DOHH2 (cell line): ENCODE data around the gene R3HDML.

Source experiments
- H3F3A ChIP-seq: fragments of 200-600 bp; sonication (generic), shearing (Covaris generic); 2 replicates; pipeline ENCODE4 v1.6.0; 2016; ENCODE audit warnings: antibody characterized with exemption, mild to moderate bottlenecking; ENCODE audit not compliant: control insufficient read depth, insufficient read depth
- H3K27ac ChIP-seq: fragments of 200-600 bp; sonication (generic); 2 replicates; pipeline ENCODE4 v1.5.1; 2014; ENCODE audit warnings: low read depth, mild to moderate bottlenecking, low read length, moderate library complexity
- H3K27me3 ChIP-seq: fragments of 200-600 bp; sonication (generic); 2 replicates; pipeline ENCODE4 v1.6.1; 2014; ENCODE audit warnings: mild to moderate bottlenecking, low read length, mixed read lengths; ENCODE audit not compliant: control insufficient read depth
- H3K36me3 ChIP-seq: fragments of 200-600 bp; sonication (generic); 2 replicates; pipeline ENCODE4 v1.6.1; 2014; ENCODE audit warnings: mild to moderate bottlenecking, low read length, moderate library complexity, mixed read lengths; ENCODE audit not compliant: control insufficient read depth
- H3K4me1 ChIP-seq: fragments of 200-600 bp; sonication (generic); 2 replicates; pipeline ENCODE4 v1.6.1; 2014; ENCODE audit warnings: mild to moderate bottlenecking, low read length, mixed read lengths; ENCODE audit not compliant: control insufficient read depth
- H3K4me2 ChIP-seq: fragments of 200-600 bp; sonication (generic); 2 replicates; pipeline ENCODE4 v1.6.0; 2014; ENCODE audit warnings: mild to moderate bottlenecking, low read length, moderate library complexity
- H3K4me3 ChIP-seq: fragments of 200-600 bp; sonication (generic); 2 replicates; pipeline ENCODE4 v1.5.1; 2014; ENCODE audit warnings: mild to moderate bottlenecking, low read length, mixed read lengths
- H3K79me2 ChIP-seq: fragments of 200-600 bp; sonication (generic); 2 replicates; pipeline ENCODE4 v1.6.1; 2014; ENCODE audit warnings: mild to moderate bottlenecking, low read length, mixed read lengths; ENCODE audit not compliant: control insufficient read depth
- H3K9me2 ChIP-seq: fragments of 200-600 bp; sonication (generic); replicated peaks from 2 replicates; pipeline ENCODE4 v1.6.1; 2014; ENCODE audit warnings: mild to moderate bottlenecking, low read length, mixed read lengths; ENCODE audit not compliant: control insufficient read depth
- H3K9me3 ChIP-seq: fragments of 200-600 bp; sonication (generic); 2 replicates; pipeline ENCODE4 v1.6.1; 2014; ENCODE audit warnings: antibody characterized with exemption, low read length, mixed read lengths; ENCODE audit not compliant: control insufficient read depth, insufficient read depth
- H4K20me1 ChIP-seq: fragments of 200-600 bp; sonication (generic); 2 replicates; pipeline ENCODE4 v1.6.0; 2014; ENCODE audit warnings: low read depth, mild to moderate bottlenecking, antibody characterized with exemption, low read length, moderate library complexity; ENCODE audit not compliant: control insufficient read depth, insufficient read depth
- EZH2phosphoT487 ChIP-seq: fragments of 200-600 bp; sonication (generic); IDR thresholded peaks from 2 replicates; pipeline ENCODE4 v1.6.1; 2017; ENCODE audit warnings: borderline replicate concordance, mild to moderate bottlenecking, antibody characterized with exemption, low read length, moderate library complexity, mixed read lengths
- TF ChIP-seq, protein P1 (sequence below): fragments of 200-600 bp; sonication (generic); IDR thresholded peaks from one replicate; pipeline ENCODE4 v1.5.1; 2014; ENCODE audit warnings: antibody characterized with exemption, mild to moderate bottlenecking, low read depth, low read length; ENCODE audit not compliant: poor library complexity, severe bottlenecking

Gene R3HDML

GRCh38 chr20:44364780-44365179, 27.9 kb downstream of the R3HDML start:
- Histone ChIP-seq H3K4me2 (no peak overlapping the region), H3K4me1 (no peaks in the 10 kb centered on the region), H3F3A (no peaks in the 10 kb centered on the region), H4K20me1 (no peaks in the 10 kb centered on the region), H3K36me3 (no peaks in the 10 kb centered on the region), H3K27ac (no peak overlapping the region), H3K9me2 (no peaks in the 10 kb centered on the region), H3K4me3 (no peak overlapping the region), H3K27me3 (no peaks in the 10 kb centered on the region; the same call in 1 of the 2 replicates), H3K9me3 (no peaks in the 10 kb centered on the region), H3K79me2 (no peaks in the 10 kb centered on the region)
- TF ChIP-seq, protein P1, sequence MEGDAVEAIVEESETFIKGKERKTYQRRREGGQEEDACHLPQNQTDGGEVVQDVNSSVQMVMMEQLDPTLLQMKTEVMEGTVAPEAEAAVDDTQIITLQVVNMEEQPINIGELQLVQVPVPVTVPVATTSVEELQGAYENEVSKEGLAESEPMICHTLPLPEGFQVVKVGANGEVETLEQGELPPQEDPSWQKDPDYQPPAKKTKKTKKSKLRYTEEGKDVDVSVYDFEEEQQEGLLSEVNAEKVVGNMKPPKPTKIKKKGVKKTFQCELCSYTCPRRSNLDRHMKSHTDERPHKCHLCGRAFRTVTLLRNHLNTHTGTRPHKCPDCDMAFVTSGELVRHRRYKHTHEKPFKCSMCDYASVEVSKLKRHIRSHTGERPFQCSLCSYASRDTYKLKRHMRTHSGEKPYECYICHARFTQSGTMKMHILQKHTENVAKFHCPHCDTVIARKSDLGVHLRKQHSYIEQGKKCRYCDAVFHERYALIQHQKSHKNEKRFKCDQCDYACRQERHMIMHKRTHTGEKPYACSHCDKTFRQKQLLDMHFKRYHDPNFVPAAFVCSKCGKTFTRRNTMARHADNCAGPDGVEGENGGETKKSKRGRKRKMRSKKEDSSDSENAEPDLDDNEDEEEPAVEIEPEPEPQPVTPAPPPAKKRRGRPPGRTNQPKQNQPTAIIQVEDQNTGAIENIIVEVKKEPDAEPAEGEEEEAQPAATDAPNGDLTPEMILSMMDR: no peak
- TF ChIP-seq EZH2phosphoT487: no peak

- H3K4me2 ChIP-seq: no peak overlapping the region
- H4K20me1 ChIP-seq: no peaks in the 10 kb centered on the region
- no peaks in the 10 kb centered on the region for H3K4me1 ChIP-seq
- no peaks in the 10 kb centered on the region for H3K27me3 ChIP-seq
- no peaks in the 10 kb centered on the region for H3K79me2 ChIP-seq
- no peak overlapping the region for H3K27ac ChIP-seq
- no peaks in the 10 kb centered on the region for H3K9me3 ChIP-seq
- H3K36me3 ChIP-seq: no peaks in the 10 kb centered on the region
- no peak overlapping the region for H3K4me3 ChIP-seq
- no peak for TF ChIP-seq EZH2phosphoT487
- TF ChIP-seq, protein P1: no peak
- H3K9me2 ChIP-seq: no peaks in the 10 kb centered on the region
- no peaks in the 10 kb centered on the region for H3F3A ChIP-seq
Measured at GRCh38 chr20:44367746-44368145, 30.9 kb downstream of the R3HDML start.

GRCh38 chr20:44370639-44371218, 33.9 kb downstream of the R3HDML start:
- H3K4me2 ChIP-seq: no peak overlapping the region
- no peaks in the 10 kb centered on the region for H3K9me2 ChIP-seq
- H3F3A ChIP-seq: no peaks in the 10 kb centered on the region
- TF ChIP-seq EZH2phosphoT487: no peak
- TF ChIP-seq, protein P1: no peak
- no peaks in the 10 kb centered on the region for H3K4me1 ChIP-seq
- no peaks in the 10 kb centered on the region for H3K27me3 ChIP-seq
- H3K79me2 ChIP-seq: no peaks in the 10 kb centered on the region
- H3K36me3 ChIP-seq: no peaks in the 10 kb centered on the region
- H3K4me3 ChIP-seq: no peak overlapping the region
- H3K9me3 ChIP-seq: no peaks in the 10 kb centered on the region
- no peaks in the 10 kb centered on the region for H4K20me1 ChIP-seq
- no peak overlapping the region for H3K27ac ChIP-seq

DNA sequence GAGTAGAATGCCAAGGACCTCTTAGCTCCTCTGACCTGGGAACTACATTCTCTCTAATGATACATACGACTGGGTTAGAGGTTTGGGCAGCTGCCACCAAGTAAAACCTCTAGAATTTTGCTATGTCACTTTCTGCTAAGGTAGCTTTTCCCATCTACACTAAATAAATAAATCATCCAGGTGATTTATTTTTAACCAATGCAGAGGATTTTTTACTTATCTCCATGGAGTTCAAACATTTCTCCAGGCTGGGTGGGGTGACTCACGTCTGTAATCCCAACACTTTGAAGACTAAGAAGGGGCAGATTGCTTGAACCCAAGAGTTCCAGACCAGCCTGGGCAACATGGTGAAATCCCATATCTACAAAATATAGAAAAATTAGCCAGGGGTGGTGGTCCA, 45.8 kb downstream of the R3HDML start:
- no peak overlapping the region for H3K4me3 ChIP-seq
- no peaks in the 10 kb centered on the region for H3K9me3 ChIP-seq
- no peak for TF ChIP-seq EZH2phosphoT487
- TF ChIP-seq, protein P1: no peak
- H3F3A ChIP-seq: no peaks in the 10 kb centered on the region
- H4K20me1 ChIP-seq: no peaks in the 10 kb centered on the region
- no peak overlapping the region for H3K27ac ChIP-seq
- no peaks in the 10 kb centered on the region for H3K36me3 ChIP-seq
- no peaks in the 10 kb centered on the region for H3K79me2 ChIP-seq
- no peak overlapping the region for H3K4me2 ChIP-seq
- no peaks in the 10 kb centered on the region for H3K9me2 ChIP-seq
- no peaks in the 10 kb centered on the region for H3K4me1 ChIP-seq
- 0 out of 2 replicates have a peak, but pooled peaks cover 3% of the 10 kb centered on the region for H3K27me3 ChIP-seq
